Caco-2 (cell line): ENCODE data around the gene RGS2. TPM values are rescaled to one million over a fixed set of nuclear protein-coding genes. Genes with fewer than 3 reads are reported as not detected.

Experiments used
- BruUV-seq: library from RNA; stranded (reverse); fragments of 400-500 nt; replicated peaks from 2 replicates; lab custom pipeline; 2021; lab: Mats Ljungman, UMichigan
- CTCF ChIA-PET: fragments of 300-600 bp; sonication (Branson Sonifier 250); formaldehyde crosslinking; loops from one replicate; lab custom pipeline; 2022; ENCODE audit warnings: antibody characterized with exemption; lab: Charles Lee
- POLR2A ChIA-PET: fragments of 300-600 bp; sonication (Branson Sonifier 250); formaldehyde crosslinking; loops from one replicate; lab custom pipeline; 2022; ENCODE audit warnings: antibody characterized with exemption; lab: Charles Lee
- DNase-seq, 2 experiments: peaks; one replicate each; pipeline versions ENCODE4 v3.0.0 to v3.0.0-alpha.2; 2020 to 2022
- H3K27me3 ChIP-seq: replicated peaks from 2 replicates; pipeline ENCODE4 v1.6.0; 2011; ENCODE audit warnings: low read length; ENCODE audit not compliant: control insufficient read depth, insufficient read depth
- H3K36me3 ChIP-seq: 2 replicates; pipeline ENCODE4 v1.5.1; 2011; ENCODE audit warnings: low read length; ENCODE audit not compliant: control insufficient read depth, insufficient read depth
- H3K4me1 ChIP-seq: fragments of 250-450 bp; sonication (Bioruptor Pico); 2 replicates; pipeline ENCODE4 v1.5.1; 2020; ENCODE audit warnings: mild to moderate bottlenecking
- H3K4me3 ChIP-seq: 2 replicates; pipeline ENCODE4 v1.5.1; 2011; ENCODE audit warnings: low read depth, mild to moderate bottlenecking, control low read depth, low read length
- H3K9me3 ChIP-seq: fragments of 250-450 bp; sonication (Bioruptor Pico); 2 replicates; pipeline ENCODE4 v1.5.1; 2020; ENCODE audit warnings: mild to moderate bottlenecking, moderate library complexity
- H3K27ac Mint-ChIP-seq: one replicate; pipeline ENCODE4 v1.8.0; 2022; ENCODE audit warnings: mixed read lengths; ENCODE audit not compliant: unreplicated experiment
- H3K27me3 Mint-ChIP-seq: one replicate; pipeline ENCODE4 v1.8.0; 2022; ENCODE audit warnings: mixed read lengths; ENCODE audit not compliant: insufficient read depth, unreplicated experiment
- H3K36me3 Mint-ChIP-seq: one replicate; pipeline ENCODE4 v1.8.0; 2022; ENCODE audit warnings: mild to moderate bottlenecking, mixed read lengths; ENCODE audit not compliant: insufficient read depth, unreplicated experiment
- H3K4me1 Mint-ChIP-seq: one replicate; pipeline ENCODE4 v1.8.0; 2022; ENCODE audit warnings: low read depth, mixed read lengths; ENCODE audit not compliant: unreplicated experiment
- H3K4me3 Mint-ChIP-seq: one replicate; pipeline ENCODE4 v1.8.0; 2022; ENCODE audit warnings: mild to moderate bottlenecking, moderate library complexity, mixed read lengths; ENCODE audit not compliant: unreplicated experiment
- H3K9me3 Mint-ChIP-seq: one replicate; pipeline ENCODE4 v1.8.0; 2022; ENCODE audit warnings: mixed read lengths; ENCODE audit not compliant: unreplicated experiment
- intact Hi-C: fragments of 100-400 bp; cut with micrococcal nuclease; formaldehyde crosslinking; loops from one replicate; pipeline ENCODE4 v1.10.0; 2022; ENCODE audit not compliant: unreplicated experiment
- total RNA-seq: library from RNA; stranded (reverse); gene quantifications from 2 replicates; pipeline ENCODE4 v1.2.3, GENCODE V29; 2022
- TF ChIP-seq, protein P1 (sequence below), 2 experiments: fragments of 200-600 bp in 1 of 2; IDR thresholded peaks; 1 replicate in 1 of 2; 2 replicates in 1 of 2; pipeline versions ENCODE4 v1.5.1 to v1.8.0; 2011 to 2022; ENCODE audit warnings: antibody characterized with exemption in 1 of 2, control low read depth in 1 of 2, inconsistent platforms in 1 of 2, low read depth in 1 of 2, low read length in 1 of 2, mild to moderate bottlenecking in 1 of 2, moderate library complexity in 1 of 2; ENCODE audit not compliant: insufficient read depth in 1 of 2, severe bottlenecking in 1 of 2, unreplicated experiment in 1 of 2

The RGS2 gene
- total RNA-seq, 1 experiment from 2014 or later = 5.1 TPM

DNA sequence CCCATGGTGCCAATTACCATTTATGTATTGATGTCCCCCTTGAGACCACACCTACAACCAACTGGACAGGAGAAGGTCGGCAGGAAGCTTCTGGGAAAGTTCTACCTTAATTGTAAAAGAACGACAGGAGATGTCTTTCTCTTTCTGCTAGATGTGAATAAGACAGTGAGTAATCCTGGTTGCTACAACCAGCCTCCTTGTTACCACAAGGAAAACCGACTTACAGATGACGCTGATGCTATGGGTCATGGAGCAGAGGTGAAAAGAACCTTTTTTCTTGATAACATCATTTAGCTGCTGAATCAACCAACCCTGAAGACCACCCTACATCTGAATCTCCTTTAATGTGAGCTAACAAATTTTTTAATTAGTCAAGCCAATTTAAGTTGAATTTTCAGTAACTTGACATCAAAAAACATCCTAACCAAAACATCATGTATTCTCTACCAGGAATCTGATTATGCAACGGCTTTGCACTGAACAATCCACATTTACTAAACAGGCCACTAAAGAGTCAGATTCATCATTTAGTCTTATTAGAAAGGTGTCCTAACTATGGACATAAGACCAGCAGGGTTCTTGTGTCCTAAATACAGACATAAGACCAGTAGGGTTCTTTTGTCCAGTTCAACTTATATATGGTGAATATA, 23.0 kb downstream of the RGS2 start:
- H3K36me3 Mint-ChIP-seq = no peaks in the 10 kb centered on the region
- TF ChIP-seq, protein P1, sequence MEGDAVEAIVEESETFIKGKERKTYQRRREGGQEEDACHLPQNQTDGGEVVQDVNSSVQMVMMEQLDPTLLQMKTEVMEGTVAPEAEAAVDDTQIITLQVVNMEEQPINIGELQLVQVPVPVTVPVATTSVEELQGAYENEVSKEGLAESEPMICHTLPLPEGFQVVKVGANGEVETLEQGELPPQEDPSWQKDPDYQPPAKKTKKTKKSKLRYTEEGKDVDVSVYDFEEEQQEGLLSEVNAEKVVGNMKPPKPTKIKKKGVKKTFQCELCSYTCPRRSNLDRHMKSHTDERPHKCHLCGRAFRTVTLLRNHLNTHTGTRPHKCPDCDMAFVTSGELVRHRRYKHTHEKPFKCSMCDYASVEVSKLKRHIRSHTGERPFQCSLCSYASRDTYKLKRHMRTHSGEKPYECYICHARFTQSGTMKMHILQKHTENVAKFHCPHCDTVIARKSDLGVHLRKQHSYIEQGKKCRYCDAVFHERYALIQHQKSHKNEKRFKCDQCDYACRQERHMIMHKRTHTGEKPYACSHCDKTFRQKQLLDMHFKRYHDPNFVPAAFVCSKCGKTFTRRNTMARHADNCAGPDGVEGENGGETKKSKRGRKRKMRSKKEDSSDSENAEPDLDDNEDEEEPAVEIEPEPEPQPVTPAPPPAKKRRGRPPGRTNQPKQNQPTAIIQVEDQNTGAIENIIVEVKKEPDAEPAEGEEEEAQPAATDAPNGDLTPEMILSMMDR (IDR thresholded peaks at IDR 0.05; ENCODE audit: insufficient read depth in 1 of 2, low read depth in 1 of 2, low read length in 1 of 2, severe bottlenecking in 1 of 2, unreplicated experiment in 1 of 2) = no peak
- H3K27ac Mint-ChIP-seq = no peak overlapping the region
- H3K36me3 ChIP-seq = no peaks in the 10 kb centered on the region
- no peak overlapping the region for H3K4me3 ChIP-seq
- BruUV-seq = no TSS peak
- H3K4me1 Mint-ChIP-seq = peaks cover 16% of the 10 kb centered on the region
- H3K9me3 ChIP-seq = no peaks in the 10 kb centered on the region
- H3K4me1 ChIP-seq = peaks cover 18% of the 10 kb centered on the region
- no peaks in the 10 kb centered on the region for H3K27me3 ChIP-seq
- no peaks in the 10 kb centered on the region for H3K27me3 Mint-ChIP-seq
- no peak overlapping the region for H3K4me3 Mint-ChIP-seq
- H3K9me3 Mint-ChIP-seq = no peaks in the 10 kb centered on the region
- CTCF ChIA-PET = no interaction called here
- intact Hi-C loops = no loop called here
- DNase-seq = no peak
- POLR2A ChIA-PET = no interaction called here

DNA sequence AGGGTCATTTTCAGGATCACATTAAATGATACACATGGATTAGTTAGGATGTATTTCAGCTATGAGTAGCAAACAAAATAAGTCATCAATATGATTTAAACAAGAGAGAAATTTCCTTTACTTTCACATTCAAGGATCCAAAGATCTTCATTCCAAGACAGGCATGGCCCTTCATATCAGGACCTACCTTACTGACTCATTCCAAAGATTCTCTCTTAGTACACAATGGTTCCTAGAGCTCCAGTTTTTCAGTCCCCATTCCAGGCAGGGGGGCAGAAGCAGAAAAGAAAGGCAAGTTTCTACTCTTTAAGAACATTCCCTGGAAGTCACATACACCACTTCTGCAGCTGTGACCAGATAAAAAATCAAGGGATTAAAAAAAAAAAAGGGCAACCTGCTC, 23.7 kb downstream of the RGS2 start:
- POLR2A ChIA-PET = no interaction called here
- no peaks in the 10 kb centered on the region for H3K9me3 ChIP-seq
- no peak overlapping the region for H3K27ac Mint-ChIP-seq
- H3K4me3 Mint-ChIP-seq = no peak overlapping the region
- no peak overlapping the region for H3K4me3 ChIP-seq
- intact Hi-C loops = no loop called here
- CTCF ChIA-PET = no interaction called here
- H3K4me1 ChIP-seq = peaks cover 16% of the 10 kb centered on the region
- H3K27me3 ChIP-seq = no peaks in the 10 kb centered on the region
- no TSS peak for BruUV-seq
- H3K36me3 ChIP-seq = no peaks in the 10 kb centered on the region
- no peaks in the 10 kb centered on the region for H3K9me3 Mint-ChIP-seq
- no peaks in the 10 kb centered on the region for H3K36me3 Mint-ChIP-seq
- TF ChIP-seq, protein P1 (IDR thresholded peaks at IDR 0.05; ENCODE audit: insufficient read depth in 1 of 2, low read depth in 1 of 2, low read length in 1 of 2, severe bottlenecking in 1 of 2, unreplicated experiment in 1 of 2) = no peak
- H3K27me3 Mint-ChIP-seq = no peaks in the 10 kb centered on the region
- H3K4me1 Mint-ChIP-seq = peaks cover 9% of the 10 kb centered on the region
- DNase-seq = no peak

DNA sequence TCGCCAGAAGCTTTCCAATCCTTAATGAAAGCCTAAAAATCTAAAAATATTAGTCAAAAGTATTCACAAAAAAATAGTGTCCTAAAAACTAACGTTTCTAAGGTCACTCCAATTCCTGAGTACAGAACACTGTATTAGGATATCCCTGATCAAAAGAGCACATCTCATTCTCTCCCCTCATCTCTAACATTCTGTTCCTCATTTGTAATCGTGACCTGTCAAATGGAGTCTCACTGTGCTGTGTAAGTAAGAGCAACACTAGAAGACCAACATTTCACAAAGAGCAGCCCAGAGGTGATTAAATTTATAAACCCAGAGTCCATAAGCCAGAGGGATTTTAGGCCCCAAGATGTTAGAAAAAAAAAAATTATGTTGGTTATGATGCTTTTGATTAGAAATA, 26.3 kb downstream of the RGS2 start:
- DNase-seq = no peak
- TF ChIP-seq, protein P1 (IDR thresholded peaks at IDR 0.05; ENCODE audit: insufficient read depth in 1 of 2, low read depth in 1 of 2, low read length in 1 of 2, severe bottlenecking in 1 of 2, unreplicated experiment in 1 of 2) = no peak
- POLR2A ChIA-PET = no interaction called here
- Mint-ChIP-seq H3K27ac (no peak overlapping the region), H3K4me3 (no peak overlapping the region), H3K27me3 (no peaks in the 10 kb centered on the region), H3K4me1 (peaks cover 8% of the 10 kb centered on the region), H3K36me3 (no peaks in the 10 kb centered on the region), H3K9me3 (no peaks in the 10 kb centered on the region)
- Histone ChIP-seq H3K4me1 (peaks cover 16% of the 10 kb centered on the region), H3K36me3 (no peaks in the 10 kb centered on the region), H3K9me3 (no peaks in the 10 kb centered on the region), H3K4me3 (no peak overlapping the region), H3K27me3 (no peaks in the 10 kb centered on the region)
- no TSS peak for BruUV-seq
- CTCF ChIA-PET = no interaction called here
- intact Hi-C loops = no loop called here
